Nephron (organoid): ENCODE measurements around the gene TYRO3.

Experiments used
- H3K27ac Mint-ChIP-seq, 3 experiments: 2 replicates each; pipeline ENCODE4 v1.8.0; 2020; ENCODE audit warnings: mixed read lengths in 3 of 3, mild to moderate bottlenecking in 2 of 3, moderate library complexity in 1 of 3
- H3K27me3 Mint-ChIP-seq: 2 replicates; pipeline ENCODE4 v1.8.0; 2021; ENCODE audit warnings: low read depth, mild to moderate bottlenecking, moderate library complexity, mixed read lengths
- H3K36me3 Mint-ChIP-seq: 2 replicates; pipeline ENCODE4 v1.8.0; 2020; ENCODE audit warnings: low read depth, mixed read lengths
- H3K4me1 Mint-ChIP-seq: 2 replicates; pipeline ENCODE4 v1.8.0; 2020; ENCODE audit warnings: mixed read lengths
- H3K4me3 Mint-ChIP-seq, 3 experiments: 2 replicates each; pipeline ENCODE4 v1.8.0; 2020; ENCODE audit warnings: mild to moderate bottlenecking in 3 of 3, mixed read lengths in 3 of 3, moderate library complexity in 2 of 3
- H3K9me3 Mint-ChIP-seq: 2 replicates; pipeline ENCODE4 v1.8.0; 2020; ENCODE audit warnings: mixed read lengths
- CTCF ChIP-seq, 3 experiments: fragments of 200-600 bp; sonication (generic); IDR thresholded peaks; one replicate each; pipeline ENCODE4 v1.5.0; 2021; ENCODE audit warnings: antibody characterized with exemption in 3 of 3; ENCODE audit not compliant: unreplicated experiment in 3 of 3

Gene TYRO3

GRCh38 chr15:41558400-41559238 lies at the start of gene TYRO3:
Gene TYRO3, plus strand, starts transcription at chr15:41559212. Its CDS starts 46 bp downstream, at chr15:41559258.
- no peak for TF ChIP-seq CTCF (IDR thresholded peaks at IDR 0.05; ENCODE audit: unreplicated experiment in 3 of 3)
- peak within 1 kb of the TSS; percentile 91 to 98 (median 93) for H3K27ac Mint-ChIP-seq

GRCh38 chr15:41510728-41511127 lies 48.3 kb upstream of the TYRO3 start:
- Mint-ChIP-seq H3K9me3 (no peaks in the 10 kb centered on the region), H3K27me3 (peaks cover 88% of the 10 kb centered on the region), H3K36me3 (no peaks in the 10 kb centered on the region), H3K4me3 (peak overlapping the region in 1 of 3 experiments; percentile 21), H3K4me1 (peaks cover 8% of the 10 kb centered on the region), H3K27ac (no peak overlapping the region)
- no peak for TF ChIP-seq CTCF (IDR thresholded peaks at IDR 0.05; ENCODE audit: unreplicated experiment in 3 of 3)

More at GRCh38 chr15:41558400-41559238, at the start of gene TYRO3:
- Mint-ChIP-seq H3K4me1 (peaks cover 54% of the 10 kb centered on the region), H3K27me3 (peaks cover 16% of the 10 kb centered on the region), H3K9me3 (no peaks in the 10 kb centered on the region), H3K36me3 (peaks cover 8% of the 10 kb centered on the region), H3K4me3 (peak within 1 kb of the TSS; percentile 90 to 91 (median 90))

GRCh38 chr15:41511331-41511898 lies 47.6 kb upstream of the TYRO3 start:
- H3K4me3 Mint-ChIP-seq: no peak overlapping the region
- H3K27ac Mint-ChIP-seq: no peak overlapping the region
- peaks cover 82% of the 10 kb centered on the region for H3K27me3 Mint-ChIP-seq
- peaks cover 3% of the 10 kb centered on the region for H3K36me3 Mint-ChIP-seq
- H3K9me3 Mint-ChIP-seq: no peaks in the 10 kb centered on the region
- TF ChIP-seq CTCF (IDR thresholded peaks at IDR 0.05; ENCODE audit: unreplicated experiment in 3 of 3): no peak
- peaks cover 8% of the 10 kb centered on the region for H3K4me1 Mint-ChIP-seq

- Mint-ChIP-seq H3K4me1 (peaks cover 8% of the 10 kb centered on the region), H3K4me3 (peak overlapping the region; percentile 65 to 84 (median 77)), H3K9me3 (no peaks in the 10 kb centered on the region), H3K27me3 (peaks cover 82% of the 10 kb centered on the region), H3K27ac (no peak overlapping the region), H3K36me3 (peaks cover 9% of the 10 kb centered on the region)
- TF ChIP-seq CTCF (IDR thresholded peaks at IDR 0.05; ENCODE audit: unreplicated experiment in 3 of 3): no peak
Observed at GRCh38 chr15:41511899-41512369, 47.1 kb upstream of the TYRO3 start.

- Mint-ChIP-seq H3K4me3 (peak overlapping the region; percentile 77 to 84 (median 82)), H3K4me1 (peaks cover 8% of the 10 kb centered on the region), H3K9me3 (no peaks in the 10 kb centered on the region), H3K27me3 (peaks cover 81% of the 10 kb centered on the region), H3K36me3 (peaks cover 15% of the 10 kb centered on the region), H3K27ac (no peak overlapping the region)
- no peak for TF ChIP-seq CTCF (IDR thresholded peaks at IDR 0.05; ENCODE audit: unreplicated experiment in 3 of 3)
Observed at GRCh38 chr15:41512512-41512939, 46.5 kb upstream of the TYRO3 start.
